SK-N-SH (cell line): ENCODE results near the gene ZNF688.

Experiments used
- EP300 ChIP-seq, 2 experiments: IDR thresholded peaks; 2 replicates each; pipeline versions ENCODE4 v1.4.0 to v1.6.1; 2012; ENCODE audit warnings: borderline replicate concordance in 1 of 2, low read depth in 1 of 2, low read length in 1 of 2
- JUND ChIP-seq: IDR thresholded peaks from 2 replicates; pipeline ENCODE4 v1.4.0; 2012
- PBX3 ChIP-seq: IDR thresholded peaks from 2 replicates; pipeline ENCODE4; 2012
- RCOR1 ChIP-seq: fragments of 150-350 bp; IDR thresholded peaks from 2 replicates; pipeline ENCODE4 v1.6.1; 2017; ENCODE audit warnings: antibody characterized with exemption, low read length
- TEAD4 ChIP-seq: IDR thresholded peaks from 2 replicates; pipeline ENCODE4 v1.4.0; 2012; ENCODE audit warnings: mild to moderate bottlenecking, borderline replicate concordance; ENCODE audit not compliant: insufficient read depth
- TF ChIP-seq, protein P1 (sequence below): fragments of 200-600 bp; sonication (generic); IDR thresholded peaks from 2 replicates; pipeline ENCODE4 v1.6.1; 2017; ENCODE audit warnings: antibody characterized with exemption, mild to moderate bottlenecking, moderate library complexity

DNA sequence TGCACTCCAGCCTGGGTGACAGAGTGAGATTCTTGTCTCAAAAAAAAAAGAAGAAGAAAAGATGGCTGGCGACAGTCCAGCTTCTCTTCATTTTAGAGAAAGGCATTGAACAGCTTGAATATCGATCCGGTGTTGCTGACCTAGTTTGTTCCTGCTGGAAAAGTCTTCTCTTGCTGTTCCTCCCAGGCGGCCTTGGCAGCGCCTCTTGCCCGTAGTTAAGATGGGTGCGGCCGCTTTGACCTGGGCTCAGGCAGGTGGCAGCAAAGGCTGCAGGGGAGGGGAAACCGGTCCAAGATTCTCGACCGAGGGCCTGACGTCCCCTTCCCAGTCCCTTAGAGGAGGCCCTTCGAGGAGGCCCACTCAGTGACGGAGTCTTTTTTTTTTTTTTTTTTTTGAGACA lies 9.5 kb downstream of the ZNF688 start:
- no peak for TF ChIP-seq EP300 (IDR thresholded peaks at IDR 0.05; ENCODE audit: borderline replicate concordance in 1 of 2, low read depth in 1 of 2, low read length in 1 of 2)
- TF ChIP-seq, protein P1, sequence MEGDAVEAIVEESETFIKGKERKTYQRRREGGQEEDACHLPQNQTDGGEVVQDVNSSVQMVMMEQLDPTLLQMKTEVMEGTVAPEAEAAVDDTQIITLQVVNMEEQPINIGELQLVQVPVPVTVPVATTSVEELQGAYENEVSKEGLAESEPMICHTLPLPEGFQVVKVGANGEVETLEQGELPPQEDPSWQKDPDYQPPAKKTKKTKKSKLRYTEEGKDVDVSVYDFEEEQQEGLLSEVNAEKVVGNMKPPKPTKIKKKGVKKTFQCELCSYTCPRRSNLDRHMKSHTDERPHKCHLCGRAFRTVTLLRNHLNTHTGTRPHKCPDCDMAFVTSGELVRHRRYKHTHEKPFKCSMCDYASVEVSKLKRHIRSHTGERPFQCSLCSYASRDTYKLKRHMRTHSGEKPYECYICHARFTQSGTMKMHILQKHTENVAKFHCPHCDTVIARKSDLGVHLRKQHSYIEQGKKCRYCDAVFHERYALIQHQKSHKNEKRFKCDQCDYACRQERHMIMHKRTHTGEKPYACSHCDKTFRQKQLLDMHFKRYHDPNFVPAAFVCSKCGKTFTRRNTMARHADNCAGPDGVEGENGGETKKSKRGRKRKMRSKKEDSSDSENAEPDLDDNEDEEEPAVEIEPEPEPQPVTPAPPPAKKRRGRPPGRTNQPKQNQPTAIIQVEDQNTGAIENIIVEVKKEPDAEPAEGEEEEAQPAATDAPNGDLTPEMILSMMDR, result no peak
- TF ChIP-seq PBX3, result no peak
- TF ChIP-seq RCOR1, result no peak
- TF ChIP-seq JUND, result no peak
- TF ChIP-seq TEAD4, result no peak
